CD8-positive, alpha-beta memory T cell (primary cell): ENCODE data around the gene CHD1L. TPM values are rescaled to one million over a fixed set of nuclear protein-coding genes. Genes with fewer than 3 reads are reported as not detected.

Experiments
- CTCF ChIA-PET: fragments of 350-600 bp; sonication (Branson Sonifier 250); formaldehyde crosslinking; loops from one replicate; lab custom pipeline; 2021; ENCODE audit warnings: antibody characterized with exemption; lab: Charles Lee
- POLR2A ChIA-PET: fragments of 350-600 bp; sonication (Branson Sonifier 250); formaldehyde crosslinking; loops from one replicate; lab custom pipeline; 2021; ENCODE audit warnings: antibody characterized with exemption; lab: Charles Lee
- DNase-seq, 5 donors: peaks; one replicate each; pipeline versions ENCODE4 v3.0.0 to v3.0.0-alpha.2; 2020 to 2022; ENCODE audit warnings: mixed read lengths in 1 of 5
- H3K27ac ChIP-seq: one replicate; pipeline ENCODE4 v1.7.0; 2013; ENCODE audit warnings: low read depth, mild to moderate bottlenecking, low read length, moderate library complexity
- H3K27me3 ChIP-seq: 2 replicates; pipeline ENCODE4 v1.7.0; 2013; ENCODE audit warnings: low read length, mild to moderate bottlenecking; ENCODE audit not compliant: insufficient read depth, poor library complexity, severe bottlenecking
- H3K36me3 ChIP-seq: 2 replicates; pipeline ENCODE4 v1.7.0; 2013; ENCODE audit warnings: mild to moderate bottlenecking, low read length, moderate library complexity; ENCODE audit not compliant: insufficient read depth
- H3K4me1 ChIP-seq: 2 replicates; pipeline ENCODE4 v1.7.0; 2013; ENCODE audit warnings: mild to moderate bottlenecking, low read length, moderate library complexity; ENCODE audit not compliant: insufficient read depth
- H3K4me3 ChIP-seq: 2 replicates; pipeline ENCODE4 v1.7.0; 2013; ENCODE audit warnings: mild to moderate bottlenecking, low read length
- H3K9me3 ChIP-seq: 2 replicates; pipeline ENCODE4 v1.7.0; 2013; ENCODE audit warnings: mild to moderate bottlenecking, low read length
- H3K27ac Mint-ChIP-seq, 8 donors: one replicate each; pipeline ENCODE4 v1.8.0; 2020 to 2021; ENCODE audit warnings: mixed read lengths in 8 of 8, mild to moderate bottlenecking in 6 of 8, inconsistent platforms in 3 of 8, moderate library complexity in 3 of 8
- H3K27me3 Mint-ChIP-seq, 2 donors: one replicate each; pipeline ENCODE4 v1.8.0; 2020 to 2021; ENCODE audit warnings: mixed read lengths in 2 of 2, mild to moderate bottlenecking in 1 of 2, moderate library complexity in 1 of 2
- H3K36me3 Mint-ChIP-seq, 3 donors: one replicate each; pipeline ENCODE4 v1.8.0; 2020 to 2021; ENCODE audit warnings: mixed read lengths in 3 of 3, inconsistent platforms in 1 of 3, mild to moderate bottlenecking in 1 of 3
- H3K4me1 Mint-ChIP-seq, 3 donors: one replicate each; pipeline ENCODE4 v1.8.0; 2020 to 2021; ENCODE audit warnings: mixed read lengths in 3 of 3, inconsistent platforms in 1 of 3, mild to moderate bottlenecking in 1 of 3
- H3K4me3 Mint-ChIP-seq, 7 donors: one replicate each; pipeline ENCODE4 v1.8.0; 2020 to 2021; ENCODE audit warnings: mixed read lengths in 7 of 7, mild to moderate bottlenecking in 6 of 7, moderate library complexity in 4 of 7, inconsistent platforms in 2 of 7
- H3K9me3 Mint-ChIP-seq, 5 donors: one replicate each; pipeline ENCODE4 v1.8.0; 2020 to 2022; ENCODE audit warnings: mixed read lengths in 5 of 5, mild to moderate bottlenecking in 3 of 5, moderate library complexity in 2 of 5, inconsistent platforms in 1 of 5
- polyA plus RNA-seq: library from polyadenylated mRNA; unstranded; fragments of 300-500 nt; fragmentation: Illumina TruSeq; gene quantifications from one replicate; pipeline ENCODE4 v1.2.3, GENCODE V29; 2021
- total RNA-seq, 2 experiments: library from RNA; stranded (reverse); gene quantifications; one replicate each; pipeline ENCODE4 v1.2.3, GENCODE V29; 2021

CHD1L gene
- total and polyA plus RNA-seq, 3 experiments from 2014 or later: 21.2 to 52.8 (median 51.2) TPM

DNA sequence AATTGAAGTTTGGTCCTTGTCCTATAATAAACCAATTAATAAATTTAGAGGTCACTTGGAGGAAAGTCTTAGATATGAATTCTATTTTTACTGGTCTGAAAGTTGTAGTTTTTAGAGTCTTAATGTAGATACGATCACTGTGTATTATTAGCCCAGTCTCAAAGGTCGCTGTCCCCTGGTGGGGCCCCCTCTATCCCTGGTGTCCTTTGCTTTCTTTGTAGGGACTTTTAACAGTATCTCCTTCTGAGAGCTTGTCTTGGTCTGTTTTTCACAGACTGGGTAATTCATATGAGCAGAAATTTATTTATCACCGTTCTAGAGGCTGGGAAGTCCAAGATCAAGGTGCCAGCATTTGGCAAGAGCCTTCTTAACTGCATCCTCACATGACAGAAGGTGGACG lies 18.5 kb downstream of the CHD1L start:
- POLR2A ChIA-PET: no interaction called here
- H3K4me3 Mint-ChIP-seq: no peak overlapping the region
- no peaks in the 10 kb centered on the region for H3K4me1 ChIP-seq
- CTCF ChIA-PET: no interaction called here
- no peaks in the 10 kb centered on the region for H3K9me3 ChIP-seq
- no peaks in the 10 kb centered on the region for H3K27me3 Mint-ChIP-seq
- H3K4me1 Mint-ChIP-seq: peaks cover 0 to 1% (median 0%) of the 10 kb centered on the region in 3 donors
- peaks cover 9 to 75% (median 32%) of the 10 kb centered on the region in 3 donors for H3K36me3 Mint-ChIP-seq
- H3K36me3 ChIP-seq: peaks cover 11% of the 10 kb centered on the region
- DNase-seq: no peak
- no peak overlapping the region for H3K4me3 ChIP-seq
- H3K27ac Mint-ChIP-seq: no peak overlapping the region
- no peak overlapping the region for H3K27ac ChIP-seq
- no peaks in the 10 kb centered on the region for H3K27me3 ChIP-seq
- no peaks in the 10 kb centered on the region for H3K9me3 Mint-ChIP-seq

DNA sequence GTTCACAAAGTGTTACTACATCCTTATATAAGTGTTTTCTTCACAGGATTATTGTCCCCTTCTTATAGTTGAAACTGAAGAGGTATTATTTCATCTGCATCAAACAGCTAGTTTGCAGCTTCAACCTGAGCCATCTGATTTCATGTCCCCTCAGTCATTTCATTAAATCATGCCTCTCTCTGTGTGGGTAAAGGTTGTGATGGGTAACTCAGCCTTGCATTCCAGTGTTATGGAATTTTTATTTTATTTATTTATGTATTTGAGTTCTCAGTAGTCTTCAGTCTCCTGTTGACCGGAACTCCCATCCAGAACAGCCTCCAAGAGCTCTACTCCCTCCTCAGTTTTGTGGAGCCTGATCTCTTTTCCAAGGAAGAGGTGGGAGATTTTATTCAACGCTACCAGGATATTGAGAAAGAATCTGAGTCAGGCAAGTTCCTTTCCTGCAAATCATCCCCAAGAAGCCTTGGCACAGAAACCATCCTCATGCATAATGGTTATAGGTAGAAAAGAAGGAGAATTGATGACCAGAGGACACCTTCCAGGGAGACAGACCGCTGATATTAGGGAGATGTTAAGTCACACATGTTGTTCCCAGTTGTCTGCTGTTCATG lies 21.8 kb downstream of the CHD1L start:
- DNase-seq: no peak
- H3K9me3 Mint-ChIP-seq: no peaks in the 10 kb centered on the region
- Histone ChIP-seq H3K9me3 (no peaks in the 10 kb centered on the region), H3K27me3 (no peaks in the 10 kb centered on the region), H3K4me3 (no peak overlapping the region), H3K4me1 (no peaks in the 10 kb centered on the region), H3K36me3 (peaks cover 6% of the 10 kb centered on the region), H3K27ac (no peak overlapping the region)
- ChIA-PET POLR2A (no interaction called here), CTCF (no interaction called here)
- no peaks in the 10 kb centered on the region for H3K27me3 Mint-ChIP-seq
- H3K36me3 Mint-ChIP-seq: peaks cover 22 to 86% (median 36%) of the 10 kb centered on the region in 3 donors
- H3K4me1 Mint-ChIP-seq: peaks cover 0 to under 1% (median 0%) of the 10 kb centered on the region in 3 donors
- peak overlapping the region in 1 of 8 donors; percentile 4 for H3K27ac Mint-ChIP-seq
- no peak overlapping the region for H3K4me3 Mint-ChIP-seq

DNA sequence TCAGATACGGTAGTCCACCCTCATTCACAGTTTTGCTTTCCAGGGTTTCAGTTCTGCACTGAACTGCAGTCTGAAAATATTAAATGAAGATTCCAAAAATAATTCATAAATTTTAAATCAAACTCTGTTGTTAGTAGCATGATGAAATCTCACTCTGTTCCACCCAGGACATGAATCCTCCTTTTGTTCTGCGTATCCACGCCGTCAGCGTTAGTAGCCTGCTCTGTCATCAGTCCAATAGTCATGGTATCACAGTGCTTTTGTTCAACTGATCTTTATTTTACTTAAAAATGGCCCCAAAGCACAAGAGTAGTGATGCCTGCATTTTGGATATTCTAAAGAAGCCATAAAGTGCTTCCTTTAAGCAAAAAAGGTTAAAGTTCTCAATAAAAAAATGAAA lies 23.9 kb downstream of the CHD1L start:
- Mint-ChIP-seq H3K9me3 (no peaks in the 10 kb centered on the region), H3K27ac (peak overlapping the region in 1 of 8 donors; percentile 61), H3K4me3 (no peak overlapping the region), H3K4me1 (no peaks in the 10 kb centered on the region), H3K27me3 (no peaks in the 10 kb centered on the region), H3K36me3 (peaks cover 13 to 83% (median 30%) of the 10 kb centered on the region in 3 donors)
- H3K4me3 ChIP-seq: no peak overlapping the region
- no peaks in the 10 kb centered on the region for H3K9me3 ChIP-seq
- H3K27me3 ChIP-seq: no peaks in the 10 kb centered on the region
- no peaks in the 10 kb centered on the region for H3K4me1 ChIP-seq
- DNase-seq: no peak
- peaks cover 4% of the 10 kb centered on the region for H3K36me3 ChIP-seq
- H3K27ac ChIP-seq: no peak overlapping the region
- POLR2A ChIA-PET: no interaction called here
- CTCF ChIA-PET: no interaction called here

DNA sequence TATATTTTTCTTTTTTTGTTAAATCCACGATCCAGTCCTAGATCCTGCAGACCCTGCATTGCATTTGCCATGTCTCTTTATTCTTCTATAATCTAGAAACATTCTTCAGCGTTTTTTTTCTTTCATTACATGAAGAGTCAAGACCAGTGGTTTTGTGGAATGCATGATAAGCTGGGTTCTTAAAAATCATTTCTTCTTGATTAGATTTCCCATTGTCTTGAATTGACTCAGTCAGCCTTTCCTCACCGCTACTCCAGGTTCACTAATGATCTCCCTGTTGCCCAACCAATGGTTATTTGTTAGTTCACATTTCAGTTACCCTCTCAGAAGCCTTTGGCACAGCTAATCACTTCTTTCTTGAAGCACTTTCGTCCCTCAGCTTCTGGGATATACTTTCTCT lies 25.2 kb downstream of the CHD1L start:
- Mint-ChIP-seq H3K36me3 (peaks cover 13 to 88% (median 26%) of the 10 kb centered on the region in 3 donors), H3K27ac (peak overlapping the region in 1 of 8 donors; percentile 19), H3K27me3 (no peaks in the 10 kb centered on the region), H3K4me3 (no peak overlapping the region), H3K4me1 (no peaks in the 10 kb centered on the region), H3K9me3 (no peaks in the 10 kb centered on the region)
- no peak for DNase-seq
- POLR2A ChIA-PET: no interaction called here
- CTCF ChIA-PET: no interaction called here
- no peaks in the 10 kb centered on the region for H3K4me1 ChIP-seq
- H3K36me3 ChIP-seq: peaks cover 10% of the 10 kb centered on the region
- no peak overlapping the region for H3K4me3 ChIP-seq
- H3K9me3 ChIP-seq: no peaks in the 10 kb centered on the region
- H3K27me3 ChIP-seq: no peaks in the 10 kb centered on the region
- H3K27ac ChIP-seq: no peak overlapping the region

DNA sequence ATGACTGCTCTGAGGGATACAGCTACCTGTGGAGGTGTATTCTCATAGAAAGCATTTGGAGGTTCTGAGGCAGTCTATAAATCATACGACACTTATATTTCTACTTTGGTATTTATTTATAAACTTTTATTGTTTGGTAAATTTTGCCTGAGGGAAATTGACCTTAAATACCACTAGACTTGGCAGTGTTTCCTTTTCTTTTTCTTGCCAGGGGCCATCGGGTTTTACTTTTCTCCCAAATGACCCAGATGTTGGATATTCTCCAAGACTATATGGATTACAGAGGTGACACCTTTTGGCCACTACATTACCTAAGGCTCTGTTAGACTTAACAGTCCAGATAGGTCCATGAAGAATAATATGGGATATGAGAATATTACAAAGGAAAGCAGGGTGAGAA lies 28.2 kb downstream of the CHD1L start:
- H3K36me3 ChIP-seq: peaks cover 12% of the 10 kb centered on the region
- Mint-ChIP-seq H3K4me3 (no peak overlapping the region), H3K27me3 (no peaks in the 10 kb centered on the region), H3K36me3 (peaks cover 13 to 78% (median 20%) of the 10 kb centered on the region in 3 donors), H3K4me1 (peaks cover 0 to 6% (median 0%) of the 10 kb centered on the region in 3 donors), H3K9me3 (no peaks in the 10 kb centered on the region), H3K27ac (peak overlapping the region in 1 of 8 donors; percentile 17)
- ChIA-PET POLR2A (no interaction called here), CTCF (no interaction called here)
- H3K27me3 ChIP-seq: no peaks in the 10 kb centered on the region
- H3K4me1 ChIP-seq: no peaks in the 10 kb centered on the region
- DNase-seq: no peak
- no peak overlapping the region for H3K27ac ChIP-seq
- H3K4me3 ChIP-seq: no peak overlapping the region
- no peaks in the 10 kb centered on the region for H3K9me3 ChIP-seq

DNA sequence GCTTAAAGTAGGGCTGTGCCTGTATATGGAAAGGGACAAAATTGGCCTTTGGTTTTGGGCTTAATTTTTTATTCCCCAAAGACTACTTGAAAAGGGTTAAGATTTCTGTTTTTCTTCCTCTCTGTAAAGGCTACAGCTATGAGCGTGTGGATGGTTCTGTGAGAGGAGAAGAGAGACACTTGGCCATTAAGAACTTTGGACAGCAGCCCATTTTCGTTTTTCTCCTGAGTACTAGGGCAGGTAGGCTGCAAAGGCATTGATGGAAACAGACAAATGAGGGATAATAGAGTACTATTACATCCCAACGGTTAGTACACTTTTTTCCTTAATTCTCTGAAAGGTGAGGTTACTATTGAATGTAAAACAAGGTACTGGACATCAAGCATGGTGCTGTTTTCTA lies 29.6 kb downstream of the CHD1L start:
- no peak for DNase-seq
- POLR2A ChIA-PET: no interaction called here
- H3K4me3 ChIP-seq: no peak overlapping the region
- Mint-ChIP-seq H3K4me3 (no peak overlapping the region), H3K9me3 (no peaks in the 10 kb centered on the region), H3K27me3 (no peaks in the 10 kb centered on the region), H3K27ac (no peak overlapping the region), H3K4me1 (peaks cover 0 to 6% (median 0%) of the 10 kb centered on the region in 3 donors), H3K36me3 (peaks cover 13 to 78% (median 22%) of the 10 kb centered on the region in 3 donors)
- no peaks in the 10 kb centered on the region for H3K9me3 ChIP-seq
- no peaks in the 10 kb centered on the region for H3K27me3 ChIP-seq
- H3K4me1 ChIP-seq: no peaks in the 10 kb centered on the region
- peaks cover 23% of the 10 kb centered on the region for H3K36me3 ChIP-seq
- H3K27ac ChIP-seq: no peak overlapping the region
- CTCF ChIA-PET: no interaction called here

DNA sequence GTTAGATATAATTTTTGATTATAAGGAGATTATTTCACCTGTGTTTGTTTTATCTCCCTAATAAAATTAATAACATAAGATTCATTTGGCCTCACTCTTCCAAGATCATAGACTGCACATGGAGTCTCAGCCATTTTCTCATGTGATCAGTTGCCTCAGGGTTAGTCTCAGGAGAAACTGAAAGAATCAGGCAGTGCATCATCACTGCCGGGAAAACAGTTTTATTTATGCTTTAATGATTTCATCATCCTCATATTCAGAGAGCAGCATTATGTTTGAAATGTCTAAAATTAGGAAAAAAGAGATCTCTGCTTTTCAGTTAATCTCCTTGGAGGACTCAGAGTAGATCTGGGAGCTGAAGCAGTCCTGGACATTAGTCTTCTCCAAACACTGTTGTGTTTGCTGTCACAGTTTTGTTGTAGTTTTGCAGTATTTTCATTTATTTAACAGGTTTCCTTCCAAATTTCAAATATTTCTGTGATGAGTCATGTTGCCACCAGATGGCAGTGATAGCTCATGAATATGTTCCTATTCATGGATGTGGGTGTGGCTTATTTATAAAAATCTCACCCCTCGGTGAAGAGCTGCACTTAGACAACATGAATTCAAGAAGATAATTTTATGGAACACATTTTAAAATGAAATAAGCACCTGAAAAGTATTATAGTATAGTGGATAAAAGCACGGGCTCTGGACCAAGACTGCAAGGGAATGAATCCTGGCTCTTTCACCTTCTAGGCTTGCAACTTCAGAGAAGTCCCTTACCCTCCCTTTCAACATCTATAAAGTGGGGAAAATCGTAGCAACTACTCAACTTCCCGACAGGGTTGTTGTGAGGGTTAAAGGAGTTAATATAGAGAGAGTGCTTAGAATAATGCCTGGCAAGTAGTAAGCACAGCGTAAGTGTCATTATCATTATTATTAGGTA lies 31.2 kb downstream of the CHD1L start:
- Mint-ChIP-seq H3K9me3 (no peaks in the 10 kb centered on the region), H3K27me3 (no peaks in the 10 kb centered on the region), H3K4me3 (no peak overlapping the region), H3K27ac (peak overlapping the region in 2 of 8 donors; percentile 33 to 57), H3K4me1 (peaks cover 0 to 6% (median 0%) of the 10 kb centered on the region in 3 donors), H3K36me3 (peaks cover 10 to 71% (median 26%) of the 10 kb centered on the region in 3 donors)
- Histone ChIP-seq H3K36me3 (peaks cover 32% of the 10 kb centered on the region), H3K27me3 (no peaks in the 10 kb centered on the region), H3K27ac (no peak overlapping the region), H3K4me3 (no peak overlapping the region), H3K9me3 (no peaks in the 10 kb centered on the region), H3K4me1 (no peaks in the 10 kb centered on the region)
- ChIA-PET POLR2A (no interaction called here), CTCF (interaction anchor here (0.7 to 1.6 kb wide), 5 partner anchors 8 to 619 kb away, joined by 3 to 8 read pairs (median 5); partner anchors contain the start of gene CHD1L)
- peak in 3 of 5 donors; percentile 1 to 25 (median 8) for DNase-seq

DNA sequence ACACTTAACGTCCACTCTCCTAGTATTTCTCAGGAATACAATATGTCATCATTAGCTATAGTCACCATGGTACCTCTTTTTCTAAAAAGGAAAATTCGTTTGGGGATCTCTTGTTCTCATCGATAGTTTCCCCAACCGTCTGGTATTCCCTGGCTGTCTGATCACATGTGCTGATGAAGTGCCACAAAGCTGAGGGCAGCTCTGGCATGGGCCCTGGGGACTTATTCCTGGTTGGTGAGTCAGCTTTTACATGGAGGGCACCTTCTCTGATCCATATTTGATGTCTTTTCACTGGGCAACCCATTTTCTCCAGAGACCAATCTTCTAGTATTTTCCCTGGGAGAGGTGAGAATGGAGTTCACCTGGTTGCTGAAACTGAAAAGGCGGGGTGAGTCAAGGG lies 39.5 kb downstream of the CHD1L start:
- H3K4me1 ChIP-seq: no peaks in the 10 kb centered on the region
- ChIA-PET CTCF (no interaction called here), POLR2A (no interaction called here)
- no peaks in the 10 kb centered on the region for H3K9me3 Mint-ChIP-seq
- H3K36me3 ChIP-seq: peaks cover 31% of the 10 kb centered on the region
- peaks cover 27 to 62% (median 41%) of the 10 kb centered on the region in 3 donors for H3K36me3 Mint-ChIP-seq
- no peak overlapping the region for H3K4me3 ChIP-seq
- H3K27ac ChIP-seq: no peak overlapping the region
- no peak for DNase-seq
- H3K9me3 ChIP-seq: no peaks in the 10 kb centered on the region
- H3K4me1 Mint-ChIP-seq: no peaks in the 10 kb centered on the region
- H3K27ac Mint-ChIP-seq: no peak overlapping the region
- no peaks in the 10 kb centered on the region for H3K27me3 Mint-ChIP-seq
- no peaks in the 10 kb centered on the region for H3K27me3 ChIP-seq
- H3K4me3 Mint-ChIP-seq: no peak overlapping the region
